ENCODE measurements around the gene C1orf122.

Gene C1orf122

DNA sequence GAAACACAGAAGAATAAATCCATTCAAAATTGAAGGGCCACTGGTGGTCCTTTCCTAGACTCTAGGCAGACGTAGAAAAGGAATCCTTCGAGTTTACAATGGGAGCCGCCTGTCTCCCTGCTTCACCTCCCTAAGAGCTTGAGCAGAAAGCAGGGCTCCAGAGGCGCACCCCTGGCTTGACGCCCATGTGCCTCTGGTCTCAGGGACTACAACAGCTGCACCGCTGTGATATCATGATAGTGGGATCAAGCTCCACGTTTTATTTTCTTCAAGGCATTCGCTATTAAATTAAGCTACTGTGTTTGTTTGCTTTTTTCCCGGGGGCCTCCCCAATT is 403 bp upstream of the C1orf122 start:
- TF ChIP-seq ZNF70 (CRISPR knock-in tag; IDR thresholded peaks at IDR 0.05): no peak
- TF ChIP-seq, protein P1, sequence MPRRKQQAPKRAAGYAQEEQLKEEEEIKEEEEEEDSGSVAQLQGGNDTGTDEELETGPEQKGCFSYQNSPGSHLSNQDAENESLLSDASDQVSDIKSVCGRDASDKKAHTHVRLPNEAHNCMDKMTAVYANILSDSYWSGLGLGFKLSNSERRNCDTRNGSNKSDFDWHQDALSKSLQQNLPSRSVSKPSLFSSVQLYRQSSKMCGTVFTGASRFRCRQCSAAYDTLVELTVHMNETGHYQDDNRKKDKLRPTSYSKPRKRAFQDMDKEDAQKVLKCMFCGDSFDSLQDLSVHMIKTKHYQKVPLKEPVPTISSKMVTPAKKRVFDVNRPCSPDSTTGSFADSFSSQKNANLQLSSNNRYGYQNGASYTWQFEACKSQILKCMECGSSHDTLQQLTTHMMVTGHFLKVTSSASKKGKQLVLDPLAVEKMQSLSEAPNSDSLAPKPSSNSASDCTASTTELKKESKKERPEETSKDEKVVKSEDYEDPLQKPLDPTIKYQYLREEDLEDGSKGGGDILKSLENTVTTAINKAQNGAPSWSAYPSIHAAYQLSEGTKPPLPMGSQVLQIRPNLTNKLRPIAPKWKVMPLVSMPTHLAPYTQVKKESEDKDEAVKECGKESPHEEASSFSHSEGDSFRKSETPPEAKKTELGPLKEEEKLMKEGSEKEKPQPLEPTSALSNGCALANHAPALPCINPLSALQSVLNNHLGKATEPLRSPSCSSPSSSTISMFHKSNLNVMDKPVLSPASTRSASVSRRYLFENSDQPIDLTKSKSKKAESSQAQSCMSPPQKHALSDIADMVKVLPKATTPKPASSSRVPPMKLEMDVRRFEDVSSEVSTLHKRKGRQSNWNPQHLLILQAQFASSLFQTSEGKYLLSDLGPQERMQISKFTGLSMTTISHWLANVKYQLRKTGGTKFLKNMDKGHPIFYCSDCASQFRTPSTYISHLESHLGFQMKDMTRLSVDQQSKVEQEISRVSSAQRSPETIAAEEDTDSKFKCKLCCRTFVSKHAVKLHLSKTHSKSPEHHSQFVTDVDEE (CRISPR knock-in tag; IDR thresholded peaks at IDR 0.05): no peak
- TF ChIP-seq, protein P2, sequence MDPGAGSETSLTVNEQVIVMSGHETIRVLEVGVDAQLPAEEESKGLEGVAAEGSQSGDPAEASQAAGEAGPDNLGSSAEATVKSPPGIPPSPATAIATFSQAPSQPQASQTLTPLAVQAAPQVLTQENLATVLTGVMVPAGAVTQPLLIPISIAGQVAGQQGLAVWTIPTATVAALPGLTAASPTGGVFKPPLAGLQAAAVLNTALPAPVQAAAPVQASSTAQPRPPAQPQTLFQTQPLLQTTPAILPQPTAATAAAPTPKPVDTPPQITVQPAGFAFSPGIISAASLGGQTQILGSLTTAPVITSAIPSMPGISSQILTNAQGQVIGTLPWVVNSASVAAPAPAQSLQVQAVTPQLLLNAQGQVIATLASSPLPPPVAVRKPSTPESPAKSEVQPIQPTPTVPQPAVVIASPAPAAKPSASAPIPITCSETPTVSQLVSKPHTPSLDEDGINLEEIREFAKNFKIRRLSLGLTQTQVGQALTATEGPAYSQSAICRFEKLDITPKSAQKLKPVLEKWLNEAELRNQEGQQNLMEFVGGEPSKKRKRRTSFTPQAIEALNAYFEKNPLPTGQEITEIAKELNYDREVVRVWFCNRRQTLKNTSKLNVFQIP (CRISPR knock-in tag; IDR thresholded peaks at IDR 0.05; ENCODE audit: borderline replicate concordance, low read depth): no peak
- no peak for TF ChIP-seq GLIS3 (CRISPR knock-in tag; IDR thresholded peaks at IDR 0.05)
- no peak for TF ChIP-seq ARNTL (CRISPR knock-in tag; IDR thresholded peaks at IDR 0.05; ENCODE audit: borderline replicate concordance, low read depth)
- TF ChIP-seq ZFP30 (CRISPR knock-in tag; IDR thresholded peaks at IDR 0.05): no peak
- TF ChIP-seq RARB (CRISPR knock-in tag; IDR thresholded peaks at IDR 0.05): no peak
- TF ChIP-seq, protein P3, sequence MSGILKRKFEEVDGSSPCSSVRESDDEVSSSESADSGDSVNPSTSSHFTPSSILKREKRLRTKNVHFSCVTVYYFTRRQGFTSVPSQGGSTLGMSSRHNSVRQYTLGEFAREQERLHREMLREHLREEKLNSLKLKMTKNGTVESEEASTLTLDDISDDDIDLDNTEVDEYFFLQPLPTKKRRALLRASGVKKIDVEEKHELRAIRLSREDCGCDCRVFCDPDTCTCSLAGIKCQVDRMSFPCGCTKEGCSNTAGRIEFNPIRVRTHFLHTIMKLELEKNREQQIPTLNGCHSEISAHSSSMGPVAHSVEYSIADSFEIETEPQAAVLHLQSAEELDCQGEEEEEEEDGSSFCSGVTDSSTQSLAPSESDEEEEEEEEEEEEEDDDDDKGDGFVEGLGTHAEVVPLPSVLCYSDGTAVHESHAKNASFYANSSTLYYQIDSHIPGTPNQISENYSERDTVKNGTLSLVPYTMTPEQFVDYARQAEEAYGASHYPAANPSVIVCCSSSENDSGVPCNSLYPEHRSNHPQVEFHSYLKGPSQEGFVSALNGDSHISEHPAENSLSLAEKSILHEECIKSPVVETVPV (CRISPR knock-in tag; IDR thresholded peaks at IDR 0.05): no peak
- no peak for ATAC-seq

DNA sequence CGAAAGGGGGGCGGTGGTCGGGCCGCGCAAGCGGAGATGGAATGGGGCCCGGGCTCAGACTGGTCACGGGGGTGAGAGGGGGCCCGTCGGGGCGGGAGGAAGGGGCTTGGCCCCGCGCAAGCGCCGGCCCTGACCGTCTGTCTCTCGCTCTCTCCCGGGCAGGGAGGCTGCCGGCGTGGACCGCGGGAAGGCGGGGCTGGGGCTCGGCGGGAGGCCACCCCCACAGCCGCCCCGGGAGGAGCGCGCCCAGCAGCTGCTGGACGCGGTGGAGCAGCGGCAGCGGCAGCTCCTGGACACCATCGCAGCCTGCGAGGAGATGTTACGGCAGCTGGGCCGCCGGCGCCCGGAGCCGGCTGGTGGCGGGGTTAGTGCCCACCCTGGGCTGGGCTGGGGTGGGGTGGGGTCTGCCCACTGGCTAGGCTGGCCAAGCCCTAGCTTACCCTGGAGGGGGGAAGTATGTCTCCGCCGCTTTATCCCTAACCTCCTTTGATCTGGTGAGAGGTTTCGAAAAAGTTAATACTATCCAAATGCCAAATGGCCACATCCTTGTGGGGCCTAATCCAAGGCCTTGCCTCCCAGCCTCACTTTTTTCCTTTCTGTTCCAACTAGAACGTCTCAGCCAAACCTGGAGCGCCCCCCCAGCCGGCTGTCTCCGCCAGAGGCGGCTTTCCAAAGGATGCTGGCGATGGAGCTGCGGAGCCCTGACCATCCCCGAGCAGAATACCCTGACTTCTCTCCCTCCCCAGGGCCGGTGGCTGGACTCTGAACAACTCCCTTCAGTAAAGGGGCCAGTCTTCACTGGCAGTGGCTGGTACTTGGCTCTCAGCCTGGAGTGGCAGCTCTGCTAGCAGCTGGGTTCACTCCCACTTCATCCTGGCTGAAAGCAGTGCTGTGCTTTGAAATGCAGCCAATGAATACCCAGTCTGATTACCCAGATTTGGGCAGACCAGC is 1.1 kb downstream of the C1orf122 start:
- peak; percentile 87 for ATAC-seq
- TF ChIP-seq, protein P4, sequence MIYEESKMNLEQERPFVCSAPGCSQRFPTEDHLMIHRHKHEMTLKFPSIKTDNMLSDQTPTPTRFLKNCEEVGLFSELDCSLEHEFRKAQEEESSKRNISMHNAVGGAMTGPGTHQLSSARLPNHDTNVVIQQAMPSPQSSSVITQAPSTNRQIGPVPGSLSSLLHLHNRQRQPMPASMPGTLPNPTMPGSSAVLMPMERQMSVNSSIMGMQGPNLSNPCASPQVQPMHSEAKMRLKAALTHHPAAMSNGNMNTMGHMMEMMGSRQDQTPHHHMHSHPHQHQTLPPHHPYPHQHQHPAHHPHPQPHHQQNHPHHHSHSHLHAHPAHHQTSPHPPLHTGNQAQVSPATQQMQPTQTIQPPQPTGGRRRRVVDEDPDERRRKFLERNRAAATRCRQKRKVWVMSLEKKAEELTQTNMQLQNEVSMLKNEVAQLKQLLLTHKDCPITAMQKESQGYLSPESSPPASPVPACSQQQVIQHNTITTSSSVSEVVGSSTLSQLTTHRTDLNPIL (CRISPR knock-in tag; IDR thresholded peaks at IDR 0.05; ENCODE audit: low read depth): no peak
- TF ChIP-seq TCF4 (CRISPR knock-in tag; IDR thresholded peaks at IDR 0.05; ENCODE audit: borderline replicate concordance): no peak
- TF ChIP-seq ZC3H10 (CRISPR knock-in tag; IDR thresholded peaks at IDR 0.05): no peak
- TF ChIP-seq ARNTL (CRISPR knock-in tag; IDR thresholded peaks at IDR 0.05; ENCODE audit: borderline replicate concordance, low read depth): no peak
- TF ChIP-seq, protein P2 (CRISPR knock-in tag; IDR thresholded peaks at IDR 0.05; ENCODE audit: borderline replicate concordance, low read depth): no peak
- TF ChIP-seq RARB (CRISPR knock-in tag; IDR thresholded peaks at IDR 0.05): no peak
- TF ChIP-seq SNAI2 (CRISPR knock-in tag; IDR thresholded peaks at IDR 0.05): no peak
- TF ChIP-seq, protein P5, sequence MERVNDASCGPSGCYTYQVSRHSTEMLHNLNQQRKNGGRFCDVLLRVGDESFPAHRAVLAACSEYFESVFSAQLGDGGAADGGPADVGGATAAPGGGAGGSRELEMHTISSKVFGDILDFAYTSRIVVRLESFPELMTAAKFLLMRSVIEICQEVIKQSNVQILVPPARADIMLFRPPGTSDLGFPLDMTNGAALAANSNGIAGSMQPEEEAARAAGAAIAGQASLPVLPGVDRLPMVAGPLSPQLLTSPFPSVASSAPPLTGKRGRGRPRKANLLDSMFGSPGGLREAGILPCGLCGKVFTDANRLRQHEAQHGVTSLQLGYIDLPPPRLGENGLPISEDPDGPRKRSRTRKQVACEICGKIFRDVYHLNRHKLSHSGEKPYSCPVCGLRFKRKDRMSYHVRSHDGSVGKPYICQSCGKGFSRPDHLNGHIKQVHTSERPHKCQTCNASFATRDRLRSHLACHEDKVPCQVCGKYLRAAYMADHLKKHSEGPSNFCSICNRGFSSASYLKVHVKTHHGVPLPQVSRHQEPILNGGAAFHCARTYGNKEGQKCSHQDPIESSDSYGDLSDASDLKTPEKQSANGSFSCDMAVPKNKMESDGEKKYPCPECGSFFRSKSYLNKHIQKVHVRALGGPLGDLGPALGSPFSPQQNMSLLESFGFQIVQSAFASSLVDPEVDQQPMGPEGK (CRISPR knock-in tag; IDR thresholded peaks at IDR 0.05; ENCODE audit: borderline replicate concordance): no peak
- TF ChIP-seq OSR1 (CRISPR knock-in tag; IDR thresholded peaks at IDR 0.05): no peak
- no peak for TF ChIP-seq ZNF8 (CRISPR knock-in tag; IDR thresholded peaks at IDR 0.05)
- TF ChIP-seq, protein P3 (CRISPR knock-in tag; IDR thresholded peaks at IDR 0.05): no peak
- TF ChIP-seq ISL1 (CRISPR knock-in tag; IDR thresholded peaks at IDR 0.05): no peak
- TF ChIP-seq TOX (CRISPR knock-in tag; IDR thresholded peaks at IDR 0.05; ENCODE audit: borderline replicate concordance): no peak
- TF ChIP-seq ZNF565 (CRISPR knock-in tag; conservative IDR thresholded peaks at IDR 0.05; ENCODE audit: low read depth): no peak
- no peak for TF ChIP-seq ESRRG (CRISPR knock-in tag; IDR thresholded peaks at IDR 0.05)
- TF ChIP-seq, protein P1 (CRISPR knock-in tag; IDR thresholded peaks at IDR 0.05): no peak
